ENCODE measurements around the gene UBA5.

DNA sequence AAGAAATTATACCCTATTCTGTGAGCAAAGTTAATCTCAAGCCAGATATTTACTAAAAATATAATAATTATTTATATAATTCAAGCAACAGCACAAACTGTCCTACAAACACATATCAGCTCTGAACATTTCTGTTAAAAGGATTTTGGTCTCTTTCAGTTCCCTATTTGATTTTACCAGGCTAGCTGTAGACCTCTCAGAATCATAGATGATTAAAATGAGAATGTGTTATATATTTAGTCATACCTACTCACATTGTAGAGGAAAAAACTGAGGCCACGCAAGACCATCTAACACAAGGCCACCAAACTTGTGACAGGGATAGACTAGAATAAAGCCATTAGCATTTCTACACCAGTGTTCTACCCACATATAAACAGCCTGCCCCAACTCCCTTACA lies 34.5 kb upstream of the UBA5 start:
- TF ChIP-seq CTCF (IDR thresholded peaks at IDR 0.05; ENCODE audit: low read depth, low read length) (no peak), POLR2A (IDR thresholded peaks at IDR 0.05; ENCODE audit: extremely low read depth, insufficient read length) (no peak), MYC (IDR thresholded peaks at IDR 0.05; ENCODE audit: low read depth, low read length) (no peak)
- TF ChIP-seq, protein P1, sequence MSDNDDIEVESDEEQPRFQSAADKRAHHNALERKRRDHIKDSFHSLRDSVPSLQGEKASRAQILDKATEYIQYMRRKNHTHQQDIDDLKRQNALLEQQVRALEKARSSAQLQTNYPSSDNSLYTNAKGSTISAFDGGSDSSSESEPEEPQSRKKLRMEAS (IDR thresholded peaks at IDR 0.05; ENCODE audit: low read depth, low read length), result no peak
